ENCODE results near the gene KDM4B.
A peak's percentile ranks its signal among the peaks of the same experiment; 100 is the strongest.
"Not testable (repeated sequence)": the region's sequence is repeated elsewhere in the genome, so short reads cannot be mapped to it uniquely, and the experiment has no call there.

The KDM4B gene

GRCh38 chr19:4968462-4969291 is at the start of gene KDM4B:
Gene KDM4B, plus strand, starts transcription at chr19:4969113. Its CDS starts 63,778 bp downstream, at chr19:5032891.
- DNase-seq (ENCODE audit: low read depth in 3 of 3) = peak; percentile 96 to 98 (median 97)

- no peak for DNase-seq (ENCODE audit: low read depth in 3 of 3)
Measured at GRCh38 chr19:4922530-4923275, 46.2 kb upstream of the KDM4B start.

GRCh38 chr19:4923276-4923747 is 45.6 kb upstream of the KDM4B start:
- no peak for DNase-seq (ENCODE audit: low read depth in 3 of 3)

- no peak for DNase-seq (ENCODE audit: low read depth in 3 of 3)
Measured at GRCh38 chr19:4929186-4929585, 39.7 kb upstream of the KDM4B start.

- no peak for DNase-seq (ENCODE audit: low read depth in 3 of 3)
Measured at GRCh38 chr19:4930664-4931063, 38.2 kb upstream of the KDM4B start.

GRCh38 chr19:4932711-4933110 is 36.2 kb upstream of the KDM4B start:
- no peak for DNase-seq (ENCODE audit: low read depth in 3 of 3)

GRCh38 chr19:4933528-4933927 is 35.4 kb upstream of the KDM4B start:
- DNase-seq (ENCODE audit: low read depth in 3 of 3) = no peak

GRCh38 chr19:4935444-4935843 is 33.5 kb upstream of the KDM4B start:
- DNase-seq (ENCODE audit: low read depth in 3 of 3) = no peak

- DNase-seq (ENCODE audit: low read depth in 3 of 3) = no peak
Measured at GRCh38 chr19:4937060-4937459, 31.9 kb upstream of the KDM4B start.

- DNase-seq (ENCODE audit: low read depth in 3 of 3) = not testable (repeated sequence)
Measured at GRCh38 chr19:4938461-4938860, 30.5 kb upstream of the KDM4B start.

GRCh38 chr19:4939466-4939865 is 29.4 kb upstream of the KDM4B start:
- no peak for DNase-seq (ENCODE audit: low read depth in 3 of 3)

- DNase-seq (ENCODE audit: low read depth in 3 of 3) = not testable (repeated sequence)
Measured at GRCh38 chr19:4941638-4942169, 27.2 kb upstream of the KDM4B start.

GRCh38 chr19:4950650-4951049 is 18.3 kb upstream of the KDM4B start:
- not testable (repeated sequence) for DNase-seq (ENCODE audit: low read depth in 3 of 3)

GRCh38 chr19:4951656-4952055 is 17.3 kb upstream of the KDM4B start:
- no peak for DNase-seq (ENCODE audit: low read depth in 3 of 3)

- DNase-seq (ENCODE audit: low read depth in 3 of 3) = no peak
Measured at GRCh38 chr19:4952945-4953344, 16.0 kb upstream of the KDM4B start.

GRCh38 chr19:4954320-4955149 is 14.4 kb upstream of the KDM4B start:
- DNase-seq (ENCODE audit: low read depth in 3 of 3) = not testable (repeated sequence)

- DNase-seq (ENCODE audit: low read depth in 3 of 3) = no peak
Measured at GRCh38 chr19:4955274-4955673, 13.6 kb upstream of the KDM4B start.

- DNase-seq (ENCODE audit: low read depth in 3 of 3) = no peak
Measured at GRCh38 chr19:4957981-4958380, 10.9 kb upstream of the KDM4B start.

- DNase-seq (ENCODE audit: low read depth in 3 of 3) = no peak
Measured at GRCh38 chr19:4962085-4962619, 6.8 kb upstream of the KDM4B start.

- no peak for DNase-seq (ENCODE audit: low read depth in 3 of 3)
Measured at GRCh38 chr19:4965061-4965460, 3.9 kb upstream of the KDM4B start.

GRCh38 chr19:4966591-4966990 is 2.3 kb upstream of the KDM4B start:
- no peak for DNase-seq (ENCODE audit: low read depth in 3 of 3)
